HG02981 (cell line): ENCODE measurements around the gene KLHL7.

Experiments used
- ATAC-seq: cut with Tn5 transposase; IDR thresholded peaks from one replicate; pipeline ENCODE4 v1.9.1; 2021; ENCODE audit warnings: mild to moderate bottlenecking, moderate library complexity; ENCODE audit not compliant: unreplicated experiment

KLHL7 gene

GRCh38 chr7:23105644-23106056 lies at the start of gene KLHL7:
Gene KLHL7 (plus strand): TSS chr7:23105785. CDS start chr7:23106027, 242 bp downstream.
- peak; percentile 95 for ATAC-seq

- no peak for ATAC-seq
Measured at GRCh38 chr7:23058408-23059096, 47.0 kb upstream of the KLHL7 start.

- no peak for ATAC-seq
Measured at GRCh38 chr7:23061327-23061726, 44.3 kb upstream of the KLHL7 start.

GRCh38 chr7:23062452-23062851 lies 43.1 kb upstream of the KLHL7 start:
- ATAC-seq: no peak

GRCh38 chr7:23065974-23066373 lies 39.6 kb upstream of the KLHL7 start:
- ATAC-seq: no peak

GRCh38 chr7:23067271-23067670 lies 38.3 kb upstream of the KLHL7 start:
- ATAC-seq: no peak

GRCh38 chr7:23072048-23072447 lies 33.5 kb upstream of the KLHL7 start:
- ATAC-seq: no peak

- ATAC-seq: no peak
Measured at GRCh38 chr7:23072922-23073321, 32.7 kb upstream of the KLHL7 start.

- no peak for ATAC-seq
Measured at GRCh38 chr7:23074443-23075261, 30.9 kb upstream of the KLHL7 start.

- ATAC-seq: no peak
Measured at GRCh38 chr7:23075571-23075970, 30.0 kb upstream of the KLHL7 start.

GRCh38 chr7:23076772-23077171 lies 28.8 kb upstream of the KLHL7 start:
- no peak for ATAC-seq

GRCh38 chr7:23093111-23093510 lies 12.5 kb upstream of the KLHL7 start:
- ATAC-seq: no peak

GRCh38 chr7:23093546-23093945 lies 12.0 kb upstream of the KLHL7 start:
- ATAC-seq: no peak

- no peak for ATAC-seq
Measured at GRCh38 chr7:23096518-23097290, 8.9 kb upstream of the KLHL7 start.

GRCh38 chr7:23098029-23098428 lies 7.6 kb upstream of the KLHL7 start:
- no peak for ATAC-seq

- ATAC-seq: no peak
Measured at GRCh38 chr7:23098460-23098859, 7.1 kb upstream of the KLHL7 start.

GRCh38 chr7:23100697-23101096 lies 4.9 kb upstream of the KLHL7 start:
- no peak for ATAC-seq

- peak; percentile 5 for ATAC-seq
Measured at GRCh38 chr7:23105086-23105643, 420 bp upstream of the KLHL7 start.

- peak; percentile 34 for ATAC-seq
Measured at GRCh38 chr7:23106057-23106822, 655 bp downstream of the KLHL7 start.
